GM18870 (cell line): ENCODE results near the gene COPZ1.
"Not testable (repeated sequence)": the region's sequence is repeated elsewhere in the genome, so short reads cannot be mapped to it uniquely, and the experiment has no call there.

Experiments used
- ATAC-seq: cut with Tn5 transposase; IDR thresholded peaks from one replicate; pipeline ENCODE4 v1.9.1; 2021; ENCODE audit warnings: moderate library complexity; ENCODE audit not compliant: unreplicated experiment

The COPZ1 gene, protein sequence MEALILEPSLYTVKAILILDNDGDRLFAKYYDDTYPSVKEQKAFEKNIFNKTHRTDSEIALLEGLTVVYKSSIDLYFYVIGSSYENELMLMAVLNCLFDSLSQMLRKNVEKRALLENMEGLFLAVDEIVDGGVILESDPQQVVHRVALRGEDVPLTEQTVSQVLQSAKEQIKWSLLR

DNA sequence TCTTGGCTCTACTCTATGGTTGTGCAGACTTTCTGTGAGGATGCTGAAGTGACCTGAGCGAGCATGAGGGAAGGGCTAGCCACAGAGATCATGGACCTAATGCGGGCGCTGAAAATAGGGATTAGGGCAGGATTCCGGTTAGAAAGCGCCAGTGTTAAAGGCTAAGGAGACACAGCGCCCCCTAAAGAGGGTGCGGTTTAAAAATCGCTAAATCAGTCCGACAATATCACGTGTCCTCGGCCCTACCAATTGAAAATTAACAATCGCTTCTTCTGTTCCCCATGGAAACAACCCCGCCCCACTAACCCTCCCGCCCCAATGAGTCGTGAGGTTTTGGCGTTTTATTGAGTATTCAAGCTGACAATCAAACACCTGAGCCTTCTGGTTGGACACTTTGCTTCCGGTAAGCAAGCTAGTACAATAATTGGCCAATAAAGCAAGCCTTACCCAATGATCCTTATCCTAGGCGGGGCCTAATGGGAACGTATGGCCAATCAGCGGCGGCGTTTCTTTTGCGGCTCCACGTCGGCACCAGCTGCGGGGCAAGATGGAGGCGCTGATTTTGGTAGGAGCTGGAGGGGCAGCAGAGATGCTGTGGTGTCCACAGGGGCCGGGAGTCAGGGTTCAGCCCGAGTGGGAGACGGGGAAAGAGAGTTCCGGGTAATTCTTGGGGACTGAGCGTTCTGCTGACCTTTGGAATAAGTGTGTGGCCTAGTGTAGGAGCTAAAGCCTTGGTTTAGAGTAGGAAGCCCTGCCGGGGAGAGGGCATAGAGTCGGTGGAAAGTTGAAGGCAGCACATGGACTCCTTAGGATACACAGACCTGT is at the start of gene COPZ1:
TSS of gene COPZ1 (plus strand) at position 515 of the 825 bp plus-strand sequence. CDS start at position 548, 33 bp downstream.
- ATAC-seq: peak; percentile 98

DNA sequence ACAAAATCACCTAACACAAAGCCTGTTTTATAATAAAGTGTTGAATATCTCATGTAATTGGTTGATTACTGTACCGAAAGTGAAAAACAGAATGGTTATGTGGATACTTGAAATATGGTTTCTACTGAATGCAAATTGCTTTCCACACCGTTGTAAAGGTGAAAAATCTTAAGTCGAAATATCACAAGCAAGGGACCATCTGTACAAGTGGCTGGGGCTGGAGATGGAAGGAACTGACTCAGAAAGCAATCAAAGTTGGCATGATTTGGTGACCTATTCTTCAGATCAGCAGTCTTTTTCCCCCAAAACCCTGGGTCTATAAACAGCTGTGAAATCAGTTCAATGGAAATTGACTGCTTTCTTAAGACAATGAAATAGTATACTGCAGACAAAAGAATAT is 48.6 kb upstream of the COPZ1 start:
- ATAC-seq: no peak

DNA sequence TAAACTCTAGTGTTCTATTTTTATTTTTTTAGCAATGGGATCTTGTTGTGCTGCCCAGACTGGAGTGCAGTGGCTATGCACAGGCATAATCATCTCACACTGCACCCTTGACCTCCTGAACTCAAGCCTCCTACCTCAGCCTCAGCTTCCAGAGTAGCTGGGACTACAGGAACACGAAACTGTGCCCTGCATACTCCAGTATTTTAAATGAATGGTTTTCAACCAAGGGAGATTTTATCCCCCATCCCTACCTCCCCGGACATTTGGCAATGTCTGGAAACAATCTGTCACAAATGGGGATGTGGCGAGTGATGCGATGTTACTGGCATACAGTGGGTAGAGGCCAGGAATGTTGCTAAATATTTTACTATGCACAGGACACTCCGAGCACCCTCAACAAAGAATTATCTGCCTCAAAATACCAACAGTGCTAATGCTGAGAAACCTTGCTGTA is 47.1 kb upstream of the COPZ1 start:
- no peak for ATAC-seq

DNA sequence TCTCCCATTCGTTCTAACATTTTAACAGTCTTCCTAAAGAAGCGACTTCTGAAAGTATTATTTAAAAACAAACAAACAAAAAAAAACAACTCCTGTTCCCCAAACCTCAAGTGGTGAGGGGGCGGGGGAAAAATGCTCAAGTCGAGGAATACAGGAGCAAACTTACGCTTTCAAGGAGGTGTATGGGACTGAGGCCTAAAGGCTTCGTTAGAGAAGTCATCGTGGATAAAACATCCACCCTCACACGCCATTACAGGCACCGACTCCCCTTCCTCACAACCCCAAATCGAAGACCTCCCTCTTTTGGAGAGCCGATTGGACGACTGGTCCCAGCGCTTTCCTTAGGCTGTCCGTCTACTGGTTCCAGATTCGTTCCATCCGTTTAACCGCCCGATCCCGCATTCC is 45.7 kb upstream of the COPZ1 start:
- no peak for ATAC-seq

DNA sequence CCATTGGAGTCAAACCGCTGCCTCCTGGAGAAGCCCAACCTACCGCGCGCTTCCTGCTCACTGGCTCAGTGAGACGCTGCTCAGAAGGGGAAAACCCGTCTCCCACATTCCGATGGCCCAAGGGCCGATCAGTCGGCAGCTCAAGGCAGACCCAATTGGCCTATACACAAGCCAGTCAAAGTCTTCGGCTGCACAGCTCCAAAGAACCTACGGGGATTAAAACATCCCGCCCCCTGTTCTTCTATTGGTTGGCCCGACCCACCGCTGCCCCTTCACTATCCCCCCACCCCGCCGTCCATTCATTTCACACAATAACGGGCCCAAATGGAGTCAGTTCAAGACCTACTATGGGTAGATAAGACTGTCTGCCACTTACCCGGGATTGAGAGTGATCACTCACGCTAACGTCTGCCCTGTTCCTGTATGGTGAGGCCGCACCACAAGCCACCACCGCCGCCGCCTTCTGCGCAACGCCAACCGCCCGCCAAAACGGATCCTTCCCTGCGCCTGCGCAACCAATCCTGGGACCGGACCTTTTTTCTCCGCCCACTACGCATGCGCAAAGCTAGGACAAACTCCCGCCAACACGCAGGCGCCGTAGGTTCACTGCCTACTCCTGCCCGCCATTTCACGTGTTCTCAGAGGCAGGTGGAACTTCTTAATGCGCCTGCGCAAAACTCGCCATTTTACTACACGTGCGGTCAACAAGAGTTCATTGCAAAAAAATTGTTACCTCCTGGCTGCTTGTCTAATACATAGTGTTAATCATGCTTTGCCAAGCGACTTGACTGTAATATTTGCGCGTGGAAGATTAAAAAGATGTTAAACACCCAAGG is 45.1 kb upstream of the COPZ1 start, which contains the start of gene CBX5:
TSS of gene CBX5 (minus strand) at position 491 of the 836 bp plus-strand sequence. CDS start 22,472 bp downstream, outside the sequence.
- peak; percentile 67 for ATAC-seq

DNA sequence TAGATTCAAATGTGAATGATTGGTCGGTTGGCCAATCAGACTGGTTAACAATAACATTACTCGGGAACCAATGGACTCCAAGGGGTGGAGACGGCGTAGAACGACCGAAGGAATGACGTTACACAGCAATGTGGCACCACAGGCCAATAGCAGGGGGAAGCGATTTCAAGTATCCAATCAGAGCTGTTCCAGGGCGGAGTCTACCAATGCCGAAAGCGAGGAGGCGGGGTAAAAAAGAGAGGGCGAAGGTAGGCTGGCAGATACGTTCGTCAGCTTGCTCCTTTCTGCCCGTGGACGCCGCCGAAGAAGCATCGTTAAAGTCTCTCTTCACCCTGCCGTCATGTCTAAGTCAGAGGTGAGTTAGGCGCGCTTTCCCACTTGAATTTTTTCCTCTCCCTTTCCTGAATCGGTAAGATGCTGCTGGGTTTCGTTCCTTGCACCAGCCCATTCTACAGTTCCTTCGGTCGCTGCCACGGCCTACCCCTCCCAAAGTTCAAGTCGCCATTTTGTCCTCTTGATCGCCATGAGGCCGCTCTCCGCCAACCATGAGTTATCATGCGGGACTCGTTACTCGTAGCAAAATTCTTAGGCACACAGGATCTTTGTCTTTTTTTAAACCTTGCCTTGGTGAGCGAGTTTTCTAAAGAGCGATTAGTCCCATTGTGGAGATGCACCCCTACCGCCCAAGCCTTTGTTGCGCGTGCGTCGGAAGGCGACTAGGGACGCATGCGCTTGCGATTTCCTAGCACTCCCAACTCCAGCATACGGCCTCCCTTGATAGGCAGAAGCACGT is 44.3 kb upstream of the COPZ1 start, which contains the start of gene HNRNPA1:
TSS of gene HNRNPA1 (plus strand) at position 259 of the 793 bp plus-strand sequence. CDS start at position 341, 82 bp downstream.
- peak; percentile 89 for ATAC-seq

DNA sequence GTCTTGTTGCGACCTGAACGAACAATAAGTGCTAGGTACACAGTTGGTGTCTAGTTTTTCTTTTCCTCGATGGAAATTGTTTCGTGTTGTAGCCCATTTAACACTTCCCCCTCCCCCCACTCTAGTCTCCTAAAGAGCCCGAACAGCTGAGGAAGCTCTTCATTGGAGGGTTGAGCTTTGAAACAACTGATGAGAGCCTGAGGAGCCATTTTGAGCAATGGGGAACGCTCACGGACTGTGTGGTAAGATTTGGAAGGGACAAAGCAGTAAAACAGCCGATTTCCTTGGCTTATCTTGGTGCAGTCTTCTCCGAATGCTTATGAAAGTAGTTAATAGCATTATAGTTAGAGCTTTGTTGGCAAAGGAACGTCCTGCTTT is 43.7 kb upstream of the COPZ1 start:
- not testable (repeated sequence) for ATAC-seq

DNA sequence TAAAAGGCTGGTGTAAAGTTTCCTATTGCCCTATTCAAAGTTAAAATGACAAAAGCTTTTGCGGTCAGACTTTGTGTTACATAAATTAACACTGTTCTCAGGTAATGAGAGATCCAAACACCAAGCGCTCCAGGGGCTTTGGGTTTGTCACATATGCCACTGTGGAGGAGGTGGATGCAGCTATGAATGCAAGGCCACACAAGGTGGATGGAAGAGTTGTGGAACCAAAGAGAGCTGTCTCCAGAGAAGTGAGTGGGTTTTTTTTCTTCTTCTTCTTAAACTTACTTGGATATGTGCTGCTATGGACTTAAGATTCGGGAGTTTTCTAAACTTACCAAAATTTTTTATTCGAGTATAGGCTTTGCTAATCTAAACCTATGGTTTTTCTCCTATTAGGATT is 43.2 kb upstream of the COPZ1 start:
- ATAC-seq: not testable (repeated sequence)

DNA sequence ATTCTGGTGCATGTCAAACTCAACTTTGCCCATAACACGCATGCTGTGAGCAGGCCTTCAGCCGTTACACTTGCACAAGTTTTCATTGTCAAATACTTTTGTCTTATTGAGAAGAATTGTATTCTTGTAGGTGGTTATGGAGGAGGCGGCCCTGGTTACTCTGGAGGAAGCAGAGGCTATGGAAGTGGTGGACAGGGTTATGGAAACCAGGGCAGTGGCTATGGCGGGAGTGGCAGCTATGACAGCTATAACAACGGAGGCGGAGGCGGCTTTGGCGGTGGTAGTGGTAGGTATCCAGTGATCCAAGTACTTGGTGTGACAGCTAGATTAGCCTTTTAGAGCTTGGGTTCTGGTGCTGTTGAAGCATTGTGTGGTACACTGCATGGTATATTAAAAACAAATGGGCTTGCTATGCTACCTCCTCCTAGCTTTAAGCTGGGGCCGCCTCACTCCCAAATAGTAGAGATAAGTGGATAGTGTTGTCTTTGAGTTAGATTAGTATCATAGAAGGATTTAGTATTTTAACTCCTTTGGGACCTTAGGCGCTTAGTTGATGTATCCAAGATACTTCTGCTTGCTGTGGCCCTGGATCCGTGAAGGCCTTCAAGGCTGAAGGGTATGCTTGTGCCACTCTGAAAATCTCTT is 41.9 kb upstream of the COPZ1 start:
- no peak for ATAC-seq

DNA sequence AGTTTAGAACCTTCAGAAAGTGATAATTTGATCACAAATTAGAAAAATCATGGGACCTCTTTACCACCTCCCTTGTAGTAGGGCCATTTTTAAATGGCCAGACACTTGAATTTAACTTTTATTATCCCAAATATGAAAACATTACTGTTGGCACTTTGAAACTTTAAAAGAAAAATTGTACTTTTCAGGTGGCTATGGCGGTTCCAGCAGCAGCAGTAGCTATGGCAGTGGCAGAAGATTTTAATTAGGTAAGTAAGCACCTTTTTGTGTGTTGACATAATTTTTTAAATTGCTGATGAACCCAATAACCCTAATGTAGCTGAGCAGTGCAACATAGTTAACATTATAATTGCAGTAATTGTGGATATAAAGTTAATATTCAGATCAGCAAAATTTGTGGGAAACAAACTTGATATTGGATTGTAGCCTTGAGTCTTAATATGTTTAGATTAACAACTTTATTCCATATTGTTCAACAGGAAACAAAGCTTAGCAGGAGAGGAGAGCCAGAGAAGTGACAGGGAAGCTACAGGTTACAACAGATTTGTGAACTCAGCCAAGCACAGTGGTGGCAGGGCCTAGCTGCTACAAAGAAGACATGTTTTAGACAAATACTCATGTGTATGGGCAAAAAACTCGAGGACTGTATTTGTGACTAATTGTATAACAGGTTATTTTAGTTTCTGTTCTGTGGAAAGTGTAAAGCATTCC is 40.7 kb upstream of the COPZ1 start:
- ATAC-seq: not testable (repeated sequence)

DNA sequence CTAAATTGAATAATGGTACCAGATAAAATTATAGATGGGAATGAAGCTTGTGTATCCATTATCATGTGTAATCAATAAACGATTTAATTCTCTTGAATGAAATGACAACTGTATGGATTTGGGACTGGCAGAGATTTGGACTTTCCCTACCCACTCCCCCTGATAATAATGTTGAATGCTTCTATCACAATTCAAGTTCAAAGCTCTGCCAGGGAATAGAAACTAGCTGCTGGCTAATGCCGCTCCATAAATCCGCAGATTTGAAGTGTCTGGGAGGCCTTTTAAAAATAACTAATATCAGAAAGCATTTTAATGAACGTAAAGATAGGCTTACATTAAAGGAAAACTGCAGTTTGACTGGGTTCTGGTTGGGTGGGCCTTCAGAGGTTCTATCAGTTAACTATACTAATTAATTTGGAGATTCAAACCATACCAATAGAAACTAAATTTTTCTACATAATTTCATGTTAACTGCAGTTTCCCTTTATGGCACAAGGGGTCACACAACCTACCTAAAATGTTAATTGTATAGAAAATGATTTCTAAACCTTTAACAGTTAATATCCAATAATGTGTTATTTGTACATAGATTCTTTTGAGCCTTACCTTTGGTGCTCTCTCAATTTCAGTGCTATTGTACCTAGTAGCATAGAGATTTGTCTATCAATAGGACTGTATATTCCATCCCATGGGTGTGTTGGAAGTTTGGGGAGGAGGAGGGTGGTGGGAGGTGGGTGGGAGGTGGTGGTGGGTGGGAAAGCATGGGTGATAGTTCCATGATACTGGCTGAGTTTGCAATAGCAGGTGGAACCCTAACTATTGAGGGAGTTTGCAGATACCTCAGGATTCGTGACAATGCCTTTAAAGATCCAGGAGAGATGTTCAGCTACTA is 39.5 kb upstream of the COPZ1 start:
- ATAC-seq: no peak

DNA sequence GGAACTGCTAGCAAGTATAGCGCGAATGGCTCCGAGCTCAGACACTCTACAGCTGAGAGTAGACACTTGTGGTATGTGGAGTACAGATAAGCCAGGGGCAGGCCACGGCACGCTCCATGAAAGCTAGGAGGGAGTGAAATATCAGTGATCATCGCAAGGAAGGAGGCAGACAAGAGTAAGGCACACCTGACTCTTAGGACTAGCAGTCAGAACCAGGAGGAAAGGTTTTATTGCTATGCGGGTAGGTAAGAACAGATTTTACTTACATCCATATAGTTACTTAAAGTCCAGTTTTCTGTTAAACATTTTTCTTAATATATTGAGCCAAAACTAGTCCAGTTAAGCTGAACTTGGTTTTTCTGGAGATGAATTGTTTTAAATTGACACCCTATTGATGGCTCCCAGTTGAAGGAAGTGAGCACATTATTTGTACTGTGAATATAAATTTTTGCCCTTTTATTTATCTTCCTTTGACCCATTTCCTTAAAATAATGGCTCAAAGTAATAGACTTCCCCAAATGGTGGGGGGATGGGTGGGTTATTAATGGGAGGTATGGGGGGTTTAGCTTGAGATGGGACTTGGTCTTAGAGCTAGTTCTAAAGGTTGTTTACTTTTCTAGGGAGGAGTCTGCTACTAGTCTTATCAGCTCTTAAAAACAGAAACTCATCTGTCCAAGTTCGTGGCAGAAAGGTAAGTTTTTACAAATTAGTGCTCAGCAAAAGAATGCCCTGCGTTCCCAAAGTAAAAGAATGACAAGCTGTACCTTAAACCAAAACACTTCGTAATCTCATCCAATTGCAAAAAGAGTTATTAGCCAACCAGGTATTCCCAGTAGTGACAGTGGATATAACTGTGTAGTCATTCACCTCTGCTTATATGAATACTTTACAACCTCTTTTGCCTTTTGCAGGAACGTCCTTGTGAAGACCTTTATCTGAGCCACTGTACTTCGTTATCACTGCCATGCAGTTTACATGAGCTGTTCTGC is 38.6 kb upstream of the COPZ1 start:
- ATAC-seq: no peak

DNA sequence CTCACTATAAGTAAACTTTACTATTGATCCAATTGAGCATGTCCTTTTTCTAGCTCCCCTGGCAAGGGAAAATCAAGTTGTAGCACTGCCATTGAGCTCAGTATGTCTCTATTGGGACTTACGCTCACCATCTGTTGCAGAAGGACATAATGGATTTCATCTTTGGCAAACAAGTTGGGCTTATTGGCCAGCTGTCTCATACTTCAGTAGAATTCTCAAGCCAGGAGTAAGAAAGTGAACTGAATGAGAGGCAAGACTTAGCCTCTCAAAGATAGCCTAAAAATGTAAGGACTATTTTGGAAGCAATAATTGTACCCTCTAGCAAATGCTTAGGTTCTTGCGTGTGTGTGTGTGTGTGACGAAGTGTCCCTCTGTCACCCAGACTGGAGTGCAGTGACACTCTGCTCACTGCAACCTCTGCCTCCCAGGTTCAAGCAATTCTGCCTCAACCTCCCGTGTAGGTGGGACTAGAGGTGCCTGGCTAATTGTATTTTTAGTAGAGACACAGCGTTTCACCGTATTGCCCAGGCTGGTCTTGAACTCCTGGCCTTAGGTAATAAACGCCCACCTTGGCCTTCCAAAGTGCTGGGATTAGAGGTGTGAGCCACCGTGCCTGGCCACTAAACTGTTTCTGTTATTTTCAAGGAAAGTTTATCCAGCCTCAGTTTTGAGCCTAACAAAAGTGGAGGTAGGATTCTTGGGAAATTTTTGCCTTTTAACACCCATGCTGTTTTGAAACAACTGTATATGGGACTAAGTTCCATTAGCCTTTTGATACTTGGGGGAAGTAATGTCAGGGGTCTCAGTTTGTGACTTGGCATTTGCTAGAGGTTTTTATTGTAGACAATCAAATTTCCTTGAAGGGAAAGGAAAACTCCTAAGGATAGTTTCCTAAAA is 37.4 kb upstream of the COPZ1 start:
- no peak for ATAC-seq

DNA sequence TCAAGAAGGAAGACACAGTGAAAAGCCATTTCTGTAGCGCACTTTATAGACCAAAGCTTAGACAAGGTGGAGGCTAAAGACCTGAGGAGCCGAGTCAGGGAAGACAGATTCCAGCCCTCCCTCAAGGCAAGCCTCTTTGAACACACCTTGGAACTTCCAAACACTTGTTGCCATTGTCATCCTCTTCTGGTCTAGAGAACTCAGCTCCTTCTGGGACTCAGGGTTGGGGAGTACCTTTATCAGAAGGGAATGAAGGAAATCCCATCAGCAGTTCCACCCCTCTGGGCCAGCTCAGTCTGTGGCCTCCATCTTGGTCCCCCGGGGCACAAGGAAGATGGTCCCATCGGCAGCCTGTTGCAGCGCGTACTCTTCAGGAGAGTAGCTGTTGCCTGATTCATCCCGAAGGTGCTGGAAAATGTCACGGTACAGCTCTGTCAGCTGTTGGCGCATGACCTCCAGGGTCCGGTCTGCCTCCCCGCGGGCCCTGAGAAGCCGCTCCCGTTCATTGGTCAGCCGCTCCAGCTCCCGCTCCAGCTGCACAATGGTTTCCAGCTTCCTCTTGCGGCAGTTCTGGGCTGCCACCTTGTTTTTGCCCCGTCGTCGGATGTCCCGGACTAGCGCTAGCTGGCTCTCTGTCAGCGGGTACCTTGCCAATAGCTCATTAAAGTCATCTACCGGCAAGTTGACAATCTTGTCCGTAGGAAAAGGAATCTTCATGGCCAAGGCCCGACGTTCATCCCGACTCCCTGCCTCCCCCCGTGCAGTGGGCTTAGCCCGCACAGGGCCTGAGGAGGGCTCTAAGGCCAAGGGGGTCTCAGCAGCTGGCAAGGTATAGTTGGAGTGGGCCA is 32.6 kb upstream of the COPZ1 start:
- ATAC-seq: no peak

DNA sequence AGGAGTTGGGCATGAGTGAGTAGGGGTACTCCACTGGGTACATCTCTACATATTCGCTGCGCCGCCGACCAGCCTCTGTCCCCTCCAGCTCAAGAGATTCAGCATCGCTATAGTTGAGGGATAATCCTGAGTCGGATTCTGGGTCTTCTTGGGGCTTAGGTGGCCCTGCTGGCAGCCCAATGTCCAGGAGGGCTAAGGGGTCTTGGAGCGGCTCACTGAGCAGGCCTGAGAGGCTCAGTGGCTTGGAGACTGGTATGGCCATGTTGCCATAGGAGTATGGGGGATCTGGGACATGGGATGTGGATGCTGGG is 32.0 kb upstream of the COPZ1 start:
- no peak for ATAC-seq
